ENCODE data around the gene AK2.

AK2 gene

GRCh38 chr1:32972814-32973428 lies 63.8 kb downstream of the AK2 start:
- no peak for DNase-seq (ENCODE audit: low spot score)

GRCh38 chr1:32971576-32971975 lies 65.1 kb downstream of the AK2 start:
- no peak for DNase-seq (ENCODE audit: low spot score)

DNA sequence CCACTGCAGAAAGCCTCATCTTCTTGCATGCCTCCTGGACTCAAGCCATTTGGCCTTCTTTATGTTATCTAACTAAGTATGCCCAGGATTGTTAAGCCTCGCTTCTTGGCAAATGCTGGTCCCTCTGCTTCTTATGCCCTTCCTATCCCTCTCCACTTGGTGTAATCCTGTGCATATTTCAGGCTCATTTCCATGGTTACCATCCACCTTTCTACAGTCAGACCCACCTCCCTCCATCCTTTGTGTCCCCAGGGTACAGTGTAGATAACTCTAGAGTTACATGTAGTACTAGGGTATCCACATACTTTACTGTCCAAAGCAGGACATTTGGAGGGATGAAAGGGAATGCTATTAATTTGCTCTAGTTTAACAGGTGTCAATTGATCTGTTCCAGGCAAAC lies 65.5 kb downstream of the AK2 start:
- DNase-seq (ENCODE audit: low spot score) = no peak

GRCh38 chr1:32969566-32969965 lies 67.1 kb downstream of the AK2 start:
- peak; percentile 73 for DNase-seq (ENCODE audit: low spot score)

GRCh38 chr1:32967888-32968568 lies 68.7 kb downstream of the AK2 start:
- no peak for DNase-seq (ENCODE audit: low spot score)

GRCh38 chr1:32966900-32967299 lies 69.8 kb downstream of the AK2 start:
- DNase-seq (ENCODE audit: low spot score) = no peak

DNA sequence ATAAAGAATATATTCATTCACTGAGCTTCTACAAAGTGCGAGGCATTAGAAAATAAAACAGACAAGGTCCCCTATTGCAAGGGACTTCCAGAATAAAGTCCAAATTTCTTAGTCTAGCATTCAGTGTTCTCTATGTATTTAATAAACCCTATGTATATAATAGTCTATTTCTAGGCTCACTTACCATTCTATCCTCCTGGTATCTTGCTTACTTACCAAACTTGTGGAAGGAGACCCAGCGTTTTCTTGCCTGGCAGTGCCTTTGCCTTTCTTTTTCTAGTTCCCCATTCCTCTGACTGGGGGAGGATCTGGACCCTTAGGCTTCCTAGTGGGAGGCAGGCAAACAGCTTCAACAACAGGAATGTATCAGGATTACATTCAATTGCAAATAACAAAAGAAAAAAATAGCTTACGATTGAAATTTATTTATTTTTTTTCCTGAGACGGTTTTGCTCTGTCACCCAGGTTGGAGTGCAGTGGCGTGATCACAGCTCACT lies 71.4 kb downstream of the AK2 start:
- DNase-seq (ENCODE audit: low spot score) = no peak

DNA sequence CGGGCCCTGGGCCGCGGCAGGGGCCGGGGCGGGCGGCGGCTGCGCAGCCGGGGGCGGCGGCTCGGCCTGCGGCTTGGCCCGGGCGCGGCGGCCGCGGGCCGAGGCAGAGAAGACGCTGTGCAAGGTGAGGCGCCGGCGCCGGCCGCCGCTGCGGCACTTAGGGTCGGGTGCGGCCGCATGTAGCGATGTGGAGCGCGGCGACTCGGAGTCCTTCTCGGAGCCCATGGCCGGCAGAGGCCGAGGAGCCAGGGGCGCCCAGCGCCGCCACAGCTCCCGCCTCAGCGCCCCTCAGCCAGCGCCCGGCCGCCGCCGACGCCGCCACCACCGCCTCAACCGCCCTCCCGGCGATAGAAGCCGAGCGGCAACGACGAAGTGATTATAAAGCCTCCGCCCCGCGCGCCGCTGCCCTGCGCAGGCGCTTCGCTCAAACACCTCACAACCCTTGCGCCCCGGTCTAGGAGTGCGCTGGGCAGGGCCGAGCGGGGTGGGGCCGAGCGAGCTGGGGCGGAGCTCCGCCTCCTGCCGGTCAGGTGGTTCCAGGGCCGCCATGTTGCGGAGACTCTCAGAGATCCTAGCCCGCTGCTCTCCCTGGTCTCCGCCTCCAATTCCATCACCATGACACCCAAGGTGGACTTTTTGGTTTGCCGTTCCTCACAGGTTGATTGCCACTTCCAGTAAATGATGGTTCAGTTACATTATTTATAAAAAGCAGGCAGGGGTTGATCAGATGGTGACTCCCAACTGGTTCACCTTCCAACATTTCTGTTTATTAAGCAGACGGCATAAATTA lies 72.0 kb downstream of the AK2 start, which contains the start of gene RNF19B:
TSS of gene RNF19B (minus strand) at position 349 of the 790 bp plus-strand sequence. CDS start at position 225, 124 bp downstream.
- peak; percentile 92 for DNase-seq (ENCODE audit: low spot score)

DNA sequence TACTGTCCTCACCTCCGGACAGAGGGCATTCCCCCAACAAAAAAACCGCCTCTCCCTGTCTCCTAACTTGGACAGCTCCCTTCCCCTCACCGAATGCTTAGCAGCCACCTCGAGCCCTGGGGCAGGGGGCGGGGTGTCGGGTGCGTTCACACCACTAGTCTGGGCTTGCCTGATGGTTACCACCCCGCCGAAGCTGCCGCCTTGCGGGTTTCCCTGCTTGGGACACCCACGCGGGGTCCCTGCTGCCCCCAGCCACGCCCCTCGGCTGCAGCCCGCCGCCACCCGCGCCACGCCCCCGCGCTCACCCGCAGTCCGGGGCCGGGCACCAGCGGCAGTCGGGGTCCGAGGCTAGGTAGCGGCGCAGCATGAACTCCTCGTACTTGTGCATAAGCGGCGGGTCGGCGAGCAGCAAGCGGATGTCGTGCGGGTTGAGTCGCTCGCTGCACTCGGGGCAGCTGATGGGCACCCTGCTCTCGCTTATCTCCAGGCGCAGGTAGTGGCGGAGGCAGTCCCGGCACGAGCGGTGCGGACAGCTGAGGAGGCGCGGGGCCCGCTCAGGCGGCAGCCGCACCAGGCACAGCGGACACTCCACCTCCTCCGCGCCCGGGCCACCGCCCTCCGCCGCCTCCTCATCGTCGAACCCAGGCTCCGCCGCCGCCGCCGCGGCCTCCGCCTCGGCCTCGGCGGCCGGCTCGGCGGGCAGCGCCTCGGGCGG lies 72.8 kb downstream of the AK2 start:
- peak; percentile 54 for DNase-seq (ENCODE audit: low spot score)

DNA sequence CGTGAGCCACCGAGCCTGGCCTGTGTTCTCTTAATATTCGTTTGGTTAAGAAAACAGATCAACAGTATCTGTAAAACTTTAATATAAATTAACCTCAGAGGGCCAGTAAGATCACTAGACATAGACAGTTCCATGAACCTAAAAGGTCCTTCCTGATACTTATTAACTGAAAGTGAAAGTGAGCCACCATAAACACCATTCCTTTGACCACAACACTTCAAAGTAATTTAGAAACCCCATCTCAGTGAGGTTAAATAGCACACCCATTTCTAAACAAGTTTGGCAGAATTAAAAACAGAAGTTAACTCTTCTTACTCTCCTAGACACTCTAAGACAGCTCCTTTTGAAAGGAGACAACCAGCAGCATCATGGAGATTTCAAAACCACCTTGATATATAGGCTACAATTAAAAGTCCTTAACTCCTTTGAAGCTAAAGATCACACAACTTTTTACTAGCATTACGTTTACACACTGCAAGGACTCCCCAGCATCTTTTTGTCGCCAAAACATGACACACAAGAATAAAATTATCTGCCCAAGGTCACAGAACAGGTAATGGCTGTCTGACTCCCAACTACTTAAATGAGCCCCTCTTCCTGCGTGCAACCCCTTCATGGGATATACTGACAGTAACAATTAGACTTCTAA lies 74.3 kb downstream of the AK2 start:
- DNase-seq (ENCODE audit: low spot score) = peak; percentile 67

DNA sequence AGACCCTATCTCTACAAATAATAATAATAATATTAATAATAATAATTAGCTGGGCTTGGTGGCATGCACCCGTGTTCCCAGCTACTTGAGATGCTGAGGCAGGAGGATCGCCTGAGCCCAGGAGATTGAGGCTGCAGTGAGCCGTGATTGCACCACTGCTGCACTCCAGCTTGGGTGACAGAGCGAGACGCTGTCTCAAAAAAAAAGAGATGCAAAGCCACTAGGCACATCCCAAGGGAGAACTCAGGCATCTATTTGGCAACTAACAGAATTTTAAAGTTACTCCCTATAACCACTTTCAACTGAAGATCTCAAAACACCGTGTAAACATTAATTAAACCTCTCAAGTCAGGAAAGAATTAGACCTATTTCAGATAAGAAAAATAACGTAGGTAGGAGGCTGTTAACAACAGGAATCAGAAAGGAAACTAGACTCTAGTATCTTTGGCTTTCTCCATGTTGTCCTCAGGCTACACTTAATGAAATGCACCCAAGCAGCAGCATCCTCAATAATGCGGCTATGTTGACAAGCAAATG lies 75.8 kb downstream of the AK2 start:
- no peak for DNase-seq (ENCODE audit: low spot score)

DNA sequence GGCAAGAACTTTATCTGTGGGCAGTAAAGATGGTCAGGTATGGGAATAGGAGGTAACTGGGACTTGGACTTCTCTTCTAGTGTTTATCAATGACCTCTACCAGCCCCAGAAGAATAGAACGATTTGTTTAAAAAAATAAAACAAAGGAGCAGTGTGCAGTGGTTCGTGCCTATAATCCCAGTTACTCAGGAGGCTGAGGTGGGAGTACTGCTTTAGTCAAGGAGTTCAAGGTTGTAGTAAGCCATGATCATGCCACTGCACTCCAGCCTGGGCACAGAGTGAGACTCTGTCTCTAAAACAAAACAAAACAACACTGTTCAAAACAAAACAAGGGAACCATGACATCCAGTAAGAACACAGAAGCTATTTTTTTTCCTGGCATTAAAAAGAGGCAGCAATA lies 76.3 kb downstream of the AK2 start:
- no peak for DNase-seq (ENCODE audit: low spot score)

GRCh38 chr1:32958827-32959226 lies 77.9 kb downstream of the AK2 start:
- DNase-seq (ENCODE audit: low spot score) = no peak

All from SW480 (cell line).